ENCODE results near the gene PMS1.
A peak's percentile ranks its signal among the peaks of the same experiment; 100 is the strongest.
"Not testable (repeated sequence)": the region's sequence is repeated elsewhere in the genome, so short reads cannot be mapped to it uniquely, and the experiment has no call there.

PMS1 gene

GRCh38 chr2:189783927-189784867 lies at the start of gene PMS1, which contains the start of gene ORMDL1:
PMS1 (plus strand) TSS chr2:189784450; CDS start chr2:189791810, 7,360 bp downstream.
ORMDL1 (minus strand) TSS chr2:189784339; CDS start chr2:189782595, 1,744 bp downstream.
- DNase-seq (ENCODE audit: low spot score): peak; percentile 97

- DNase-seq (ENCODE audit: low spot score): peak; percentile 41
Measured at GRCh38 chr2:189751080-189751658, 33.1 kb upstream of the PMS1 start.

- DNase-seq (ENCODE audit: low spot score): no peak
Measured at GRCh38 chr2:189756311-189756952, 27.8 kb upstream of the PMS1 start.

GRCh38 chr2:189760154-189760553 lies 24.1 kb upstream of the PMS1 start:
- not testable (repeated sequence) for DNase-seq (ENCODE audit: low spot score)

- DNase-seq (ENCODE audit: low spot score): no peak
Measured at GRCh38 chr2:189762229-189762550, 22.1 kb upstream of the PMS1 start.

GRCh38 chr2:189762551-189763298 lies 21.5 kb upstream of the PMS1 start, which contains the start of gene OSGEPL1:
OSGEPL1 (minus strand) TSS chr2:189762792; CDS start chr2:189761640, 1,152 bp downstream.
- DNase-seq (ENCODE audit: low spot score): peak; percentile 94

GRCh38 chr2:189763908-189764661 lies 20.2 kb upstream of the PMS1 start:
- no peak for DNase-seq (ENCODE audit: low spot score)

GRCh38 chr2:189770590-189771322 lies 13.5 kb upstream of the PMS1 start:
- DNase-seq (ENCODE audit: low spot score): no peak

- no peak for DNase-seq (ENCODE audit: low spot score)
Measured at GRCh38 chr2:189772212-189772611, 12.0 kb upstream of the PMS1 start.

- no peak for DNase-seq (ENCODE audit: low spot score)
Measured at GRCh38 chr2:189782221-189782671, 2.0 kb upstream of the PMS1 start.

- DNase-seq (ENCODE audit: low spot score): peak; percentile 21
Measured at GRCh38 chr2:189783451-189783926, 761 bp upstream of the PMS1 start.

- no peak for DNase-seq (ENCODE audit: low spot score)
Measured at GRCh38 chr2:189791338-189792042, 7.2 kb downstream of the PMS1 start.

GRCh38 chr2:189794310-189794709 lies 10.1 kb downstream of the PMS1 start:
- no peak for DNase-seq (ENCODE audit: low spot score)

GRCh38 chr2:189797902-189798301 lies 13.7 kb downstream of the PMS1 start:
- DNase-seq (ENCODE audit: low spot score): no peak

- DNase-seq (ENCODE audit: low spot score): no peak
Measured at GRCh38 chr2:189798312-189799029, 14.2 kb downstream of the PMS1 start.

GRCh38 chr2:189799030-189799331 lies 14.7 kb downstream of the PMS1 start:
- DNase-seq (ENCODE audit: low spot score): no peak

- DNase-seq (ENCODE audit: low spot score): no peak
Measured at GRCh38 chr2:189799531-189799930, 15.3 kb downstream of the PMS1 start.

- DNase-seq (ENCODE audit: low spot score): no peak
Measured at GRCh38 chr2:189802396-189802912, 18.2 kb downstream of the PMS1 start.

GRCh38 chr2:189803431-189803830 lies 19.2 kb downstream of the PMS1 start:
- no peak for DNase-seq (ENCODE audit: low spot score)

Measured in LoVo (cell line).